T-cell (primary cell): ENCODE results near the gene LAMC1. TPM values are rescaled to one million over a fixed set of nuclear protein-coding genes. Genes with fewer than 3 reads are reported as not detected.

Experiments used
- ATAC-seq, 4 experiments: fragments of 200-7000 bp in 3 of 4; fragments of 150-1000 bp in 1 of 4; cut with Tn5 transposase; replicated peaks in 1 of 4; 1 replicate in 3 of 4; 2 replicates in 1 of 4; pipeline ENCODE4 v1.10.0; 2021; ENCODE audit warnings: moderate library complexity in 3 of 4, mild to moderate bottlenecking in 2 of 4, moderate number of reproducible peaks in 1 of 4
- CTCF ChIA-PET, 2 donors: fragments of 300-600 bp; sonication (Branson Sonifier 250); formaldehyde crosslinking; loops; one replicate each; lab custom pipeline; 2022; ENCODE audit warnings: antibody characterized with exemption in 2 of 2; lab: Charles Lee
- POLR2A ChIA-PET, 2 donors: fragments of 300-600 bp; sonication (Branson Sonifier 250); formaldehyde crosslinking; loops; one replicate each; lab custom pipeline; 2022; ENCODE audit warnings: antibody characterized with exemption in 2 of 2; lab: Charles Lee
- DNase-seq, 35 experiments: peaks; one replicate each; pipeline versions ENCODE4 v3.0.0 to v3.0.0-alpha.2; 2013 to 2023
- H3K27ac ChIP-seq: one replicate; pipeline ENCODE4 v1.5.1; 2013; ENCODE audit warnings: low read length
- H3K27me3 ChIP-seq, 2 experiments: replicated peaks in 1 of 2; 1 replicate in 1 of 2; 2 replicates in 1 of 2; pipeline versions ENCODE4 v1.6.1 to v1.7.0; 2013; ENCODE audit warnings: low read length in 1 of 2, mixed read lengths in 1 of 2; ENCODE audit not compliant: control insufficient read depth in 2 of 2, insufficient read depth in 2 of 2; ENCODE audit errors: extremely low read depth in 1 of 2
- H3K36me3 ChIP-seq, 2 donors: 1 replicate in 1 of 2; 2 replicates in 1 of 2; pipeline versions ENCODE4 v1.6.1 to v1.7.0; 2013; ENCODE audit warnings: low read length in 1 of 2; ENCODE audit not compliant: control insufficient read depth in 2 of 2, insufficient read depth in 1 of 2; ENCODE audit errors: extremely low read depth in 1 of 2
- H3K4me1 ChIP-seq, 2 experiments: 1 replicate in 1 of 2; 2 replicates in 1 of 2; pipeline versions ENCODE4 v1.6.1 to v1.7.0; 2013; ENCODE audit warnings: low read length in 2 of 2, mixed read lengths in 1 of 2; ENCODE audit not compliant: insufficient read depth in 2 of 2, control insufficient read depth in 1 of 2; ENCODE audit errors: extremely low read depth in 1 of 2
- H3K4me3 ChIP-seq, 2 donors: 1 replicate in 1 of 2; 2 replicates in 1 of 2; pipeline versions ENCODE4 v1.5.1 to v1.7.0; 2013; ENCODE audit warnings: mild to moderate bottlenecking in 2 of 2, low read length in 1 of 2, moderate library complexity in 1 of 2; ENCODE audit not compliant: control insufficient read depth in 1 of 2; ENCODE audit errors: extremely low read depth in 1 of 2
- H3K9me3 ChIP-seq: 2 replicates; pipeline ENCODE4 v1.7.0; 2013
- H3K27ac Mint-ChIP-seq, 2 donors: one replicate each; pipeline ENCODE4 v1.8.0; 2020 to 2021; ENCODE audit warnings: mild to moderate bottlenecking in 2 of 2, mixed read lengths in 2 of 2
- H3K27me3 Mint-ChIP-seq, 2 donors: one replicate each; pipeline ENCODE4 v1.8.0; 2021 to 2022; ENCODE audit warnings: mixed read lengths in 2 of 2
- H3K36me3 Mint-ChIP-seq: one replicate; pipeline ENCODE4 v1.8.0; 2021; ENCODE audit warnings: mixed read lengths
- H3K4me1 Mint-ChIP-seq, 3 donors: one replicate each; pipeline ENCODE4 v1.8.0; 2020 to 2022; ENCODE audit warnings: mixed read lengths in 3 of 3, mild to moderate bottlenecking in 1 of 3
- H3K4me3 Mint-ChIP-seq, 3 donors: one replicate each; pipeline ENCODE4 v1.8.0; 2020 to 2022; ENCODE audit warnings: mild to moderate bottlenecking in 3 of 3, mixed read lengths in 3 of 3, moderate library complexity in 3 of 3
- H3K9me3 Mint-ChIP-seq, 3 donors: one replicate each; pipeline ENCODE4 v1.8.0; 2020 to 2022; ENCODE audit warnings: mixed read lengths in 3 of 3
- WGBS: methylation state at CpG from one replicate; pipeline ENCODE4 v1.1.5; 2013; ENCODE audit warnings: missing lambda C conversion rate; ENCODE audit not compliant: insufficient coverage; 5-methylcytosine and 5-hydroxymethylcytosine counted together
- total RNA-seq, 35 experiments: library from RNA in 6 of 35; stranded (reverse) in 6 of 35; fragments of 120-200 nt in 1 of 35; gene quantifications; one replicate each; pipeline versions ENCODE4 v1.2.1 to v1.2.4 and lab custom pipeline; 2013 to 2026

Gene LAMC1
- total RNA-seq, 5 donors from 2014 or later (not counting 1 experiment from before 2014, with no cell fraction given): 0.30 to 3.1 (median 2.1) TPM

- no peak overlapping the region for H3K4me3 ChIP-seq
- Mint-ChIP-seq H3K4me3 (no peak overlapping the region), H3K4me1 (no peaks in the 10 kb centered on the region), H3K27ac (no peak overlapping the region), H3K36me3 (no peaks in the 10 kb centered on the region), H3K27me3 (peaks cover 6 to 8% of the 10 kb centered on the region in 2 donors), H3K9me3 (no peaks in the 10 kb centered on the region)
- WGBS: no CpG with 5 or more reads among the region's 4 CpGs
- H3K9me3 ChIP-seq: no peaks in the 10 kb centered on the region
- ATAC-seq (no peak), DNase-seq (no peak)
- ChIA-PET CTCF (no interaction called here), POLR2A (no interaction called here)
- no peaks in the 10 kb centered on the region for H3K4me1 ChIP-seq
- H3K27me3 ChIP-seq: peaks cover 0 to 11% of the 10 kb centered on the region in 2 experiments
- H3K36me3 ChIP-seq: no peaks in the 10 kb centered on the region
- no peak overlapping the region for H3K27ac ChIP-seq
Measured at GRCh38 chr1:183101081-183101480, 77.9 kb downstream of the LAMC1 start.

- Histone ChIP-seq H3K4me1 (no peaks in the 10 kb centered on the region), H3K36me3 (no peaks in the 10 kb centered on the region), H3K4me3 (no peak overlapping the region), H3K27ac (no peak overlapping the region), H3K9me3 (no peaks in the 10 kb centered on the region), H3K27me3 (peaks cover 0 to 11% of the 10 kb centered on the region in 2 experiments)
- Mint-ChIP-seq H3K4me1 (no peaks in the 10 kb centered on the region), H3K27me3 (peaks cover 6 to 8% of the 10 kb centered on the region in 2 donors), H3K9me3 (no peaks in the 10 kb centered on the region), H3K27ac (no peak overlapping the region), H3K4me3 (no peak overlapping the region), H3K36me3 (no peaks in the 10 kb centered on the region)
- 80% methylated on average over 1 of the region's 8 CpGs for WGBS
- no peak for DNase-seq
- ChIA-PET CTCF (no interaction called here), POLR2A (no interaction called here)
- no peak for ATAC-seq
Measured at GRCh38 chr1:183101841-183102276, 78.6 kb downstream of the LAMC1 start.

- ATAC-seq: no peak
- Mint-ChIP-seq H3K9me3 (no peaks in the 10 kb centered on the region), H3K4me3 (no peak overlapping the region), H3K36me3 (no peaks in the 10 kb centered on the region), H3K27me3 (peaks cover 6 to 13% of the 10 kb centered on the region in 2 donors), H3K4me1 (no peaks in the 10 kb centered on the region), H3K27ac (no peak overlapping the region)
- ChIA-PET POLR2A (no interaction called here), CTCF (no interaction called here)
- H3K36me3 ChIP-seq: no peaks in the 10 kb centered on the region
- WGBS: 90% methylated on average over 9 of the region's 11 CpGs
- H3K27ac ChIP-seq: no peak overlapping the region
- no peak for DNase-seq
- no peak overlapping the region for H3K4me3 ChIP-seq
- no peaks in the 10 kb centered on the region for H3K9me3 ChIP-seq
- peaks cover 0 to 11% of the 10 kb centered on the region in 2 experiments for H3K27me3 ChIP-seq
- no peaks in the 10 kb centered on the region for H3K4me1 ChIP-seq
Measured at GRCh38 chr1:183103147-183103546, 79.9 kb downstream of the LAMC1 start.

GRCh38 chr1:183103577-183103976, 80.4 kb downstream of the LAMC1 start:
- Histone ChIP-seq H3K4me3 (no peak overlapping the region), H3K27ac (no peak overlapping the region), H3K36me3 (no peaks in the 10 kb centered on the region), H3K27me3 (peaks cover 0 to 11% of the 10 kb centered on the region in 2 experiments), H3K9me3 (no peaks in the 10 kb centered on the region), H3K4me1 (no peaks in the 10 kb centered on the region)
- no peaks in the 10 kb centered on the region for H3K9me3 Mint-ChIP-seq
- DNase-seq (no peak), ATAC-seq (no peak)
- no peaks in the 10 kb centered on the region for H3K36me3 Mint-ChIP-seq
- no peaks in the 10 kb centered on the region for H3K4me1 Mint-ChIP-seq
- POLR2A ChIA-PET: no interaction called here
- CTCF ChIA-PET: no interaction called here
- no peak overlapping the region for H3K4me3 Mint-ChIP-seq
- H3K27me3 Mint-ChIP-seq: peaks cover 6 to 13% of the 10 kb centered on the region in 2 donors
- no peak overlapping the region for H3K27ac Mint-ChIP-seq
- WGBS: 87% methylated on average over 3 of the region's 4 CpGs

GRCh38 chr1:183105449-183105848, 82.2 kb downstream of the LAMC1 start:
- no peaks in the 10 kb centered on the region for H3K36me3 ChIP-seq
- no peaks in the 10 kb centered on the region for H3K4me1 Mint-ChIP-seq
- no peaks in the 10 kb centered on the region for H3K4me1 ChIP-seq
- H3K9me3 Mint-ChIP-seq: no peaks in the 10 kb centered on the region
- ATAC-seq: no peak
- no peak for DNase-seq
- peaks cover 0 to 9% of the 10 kb centered on the region in 2 experiments for H3K27me3 ChIP-seq
- no peak overlapping the region for H3K27ac ChIP-seq
- H3K9me3 ChIP-seq: no peaks in the 10 kb centered on the region
- H3K27ac Mint-ChIP-seq: no peak overlapping the region
- CTCF ChIA-PET: interaction anchor here in 1 of 2 donors (0.7 kb wide), 1 partner anchor 997 kb away, joined by 3 read pairs; no protein-coding TSS in a partner anchor
- no peak overlapping the region for H3K4me3 ChIP-seq
- H3K36me3 Mint-ChIP-seq: no peaks in the 10 kb centered on the region
- peaks cover 6 to 22% of the 10 kb centered on the region in 2 donors for H3K27me3 Mint-ChIP-seq
- WGBS: no CpG with 5 or more reads among the region's 3 CpGs
- POLR2A ChIA-PET: no interaction called here
- no peak overlapping the region for H3K4me3 Mint-ChIP-seq

- no peaks in the 10 kb centered on the region for H3K4me1 Mint-ChIP-seq
- Histone ChIP-seq H3K9me3 (no peaks in the 10 kb centered on the region), H3K27me3 (peaks cover 0 to 6% of the 10 kb centered on the region in 2 experiments), H3K4me1 (no peaks in the 10 kb centered on the region), H3K36me3 (no peaks in the 10 kb centered on the region), H3K27ac (no peak overlapping the region), H3K4me3 (no peak overlapping the region)
- ChIA-PET CTCF (no interaction called here), POLR2A (no interaction called here)
- WGBS: no CpG with 5 or more reads among the region's 4 CpGs
- no peak for DNase-seq
- peaks cover 6 to 22% of the 10 kb centered on the region in 2 donors for H3K27me3 Mint-ChIP-seq
- H3K36me3 Mint-ChIP-seq: no peaks in the 10 kb centered on the region
- no peak for ATAC-seq
- no peaks in the 10 kb centered on the region for H3K9me3 Mint-ChIP-seq
- no peak overlapping the region for H3K4me3 Mint-ChIP-seq
- no peak overlapping the region for H3K27ac Mint-ChIP-seq
Measured at GRCh38 chr1:183106166-183106565, 82.9 kb downstream of the LAMC1 start.

GRCh38 chr1:183106746-183107145, 83.5 kb downstream of the LAMC1 start:
- Histone ChIP-seq H3K9me3 (no peaks in the 10 kb centered on the region), H3K27me3 (peaks cover 0 to 6% of the 10 kb centered on the region in 2 experiments), H3K4me3 (no peak overlapping the region), H3K4me1 (no peaks in the 10 kb centered on the region), H3K27ac (no peak overlapping the region), H3K36me3 (no peaks in the 10 kb centered on the region)
- Mint-ChIP-seq H3K27me3 (peaks cover 6 to 21% of the 10 kb centered on the region in 2 donors), H3K27ac (no peak overlapping the region), H3K4me1 (no peaks in the 10 kb centered on the region), H3K9me3 (no peaks in the 10 kb centered on the region), H3K36me3 (no peaks in the 10 kb centered on the region), H3K4me3 (no peak overlapping the region)
- DNase-seq (no peak), ATAC-seq (no peak)
- POLR2A ChIA-PET: no interaction called here
- WGBS: 81% methylated on average over 2 of the region's 2 CpGs
- CTCF ChIA-PET: no interaction called here
